ENCODE results near the gene IL36A.

DNA sequence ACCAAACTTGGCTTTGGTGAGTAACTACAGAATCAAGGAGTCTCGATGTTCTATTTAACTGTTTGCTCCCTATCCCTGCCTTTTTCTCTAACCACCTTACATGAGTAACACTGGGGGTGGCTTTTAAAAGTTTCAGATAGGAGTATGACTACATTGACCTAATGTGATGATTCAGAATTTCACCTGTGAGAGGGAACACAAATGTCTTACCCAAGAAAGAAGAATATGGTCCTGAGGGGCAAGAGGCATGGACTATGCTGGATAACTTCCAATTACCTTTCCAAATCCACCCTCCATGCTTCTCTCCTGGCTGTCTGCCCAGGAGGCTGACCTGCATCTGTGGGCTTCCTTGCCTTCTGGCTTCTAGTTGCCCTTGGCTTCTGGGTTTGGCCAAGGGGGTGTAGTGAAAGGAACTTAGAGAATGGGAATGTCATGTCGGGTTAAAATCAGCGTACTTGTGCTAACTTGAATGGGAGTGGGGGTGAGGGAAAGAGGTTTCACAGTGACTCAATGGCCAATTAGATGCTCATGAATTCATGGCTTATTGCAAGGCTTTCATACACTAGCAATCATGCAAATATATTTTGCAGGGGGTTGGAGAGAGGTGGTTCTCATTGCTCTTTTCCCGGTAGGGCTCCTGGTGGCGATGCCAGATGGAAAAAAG lies 32.7 kb upstream of the IL36A start:
- no peak for TF ChIP-seq ELF4 (IDR thresholded peaks at IDR 0.05)
- TF ChIP-seq NFRKB (IDR thresholded peaks at IDR 0.05), result no peak
- no peak for TF ChIP-seq FOXK2 (IDR thresholded peaks at IDR 0.05)
- no peak for TF ChIP-seq SP1 (IDR thresholded peaks at IDR 0.05)
- no peak for TF ChIP-seq TARDBP (IDR thresholded peaks at IDR 0.05)
- no peak for TF ChIP-seq SUZ12 (IDR thresholded peaks at IDR 0.05)
